GM12878 (cell line): ENCODE results near the gene TBCK. TPM values are rescaled to one million over a fixed set of nuclear protein-coding genes. Genes with fewer than 3 reads are reported as not detected.

Experiments used
- ATAC-seq: fragments of 200-7000 bp; cut with Tn5 transposase; 3 replicates; pipeline ENCODE4 v1.9.1; 2020; ENCODE audit warnings: mild to moderate bottlenecking, moderate library complexity
- BruUV-seq: library from RNA; stranded (reverse); fragments of 400-500 nt; replicated peaks from 2 replicates; lab custom pipeline; 2021; lab: Mats Ljungman, UMichigan
- CTCF ChIA-PET: fragments of 300-600 bp; sonication (Branson Sonifier 250); formaldehyde crosslinking; extraction: SDS; loops from one replicate; lab custom pipeline; 2021; ENCODE audit warnings: inconsistent platforms; lab: Yijun Ruan, JAX
- POLR2A ChIA-PET: fragments of 350-600 bp; formaldehyde crosslinking; extraction: SDS; loops from one replicate; lab custom pipeline; 2021; ENCODE audit warnings: inconsistent platforms; lab: Charles Lee
- RAD21 ChIA-PET: fragments of 300-600 bp; sonication (Branson Sonifier 250); formaldehyde crosslinking; loops from one replicate; lab custom pipeline; 2023; ENCODE audit warnings: antibody characterized with exemption; ENCODE audit not compliant: unreplicated experiment; lab: Charles Lee
- SMC1A ChIA-PET: fragments of 300-600 bp; sonication (Branson Sonifier 250); formaldehyde crosslinking; loops from one replicate; lab custom pipeline; 2023; ENCODE audit not compliant: unreplicated experiment, uncharacterized antibody; lab: Charles Lee
- DNase-seq: peaks from one replicate; pipeline ENCODE4 v3.0.0-alpha.2; 2011; ENCODE audit warnings: low read depth, low spot score
- FAIRE-seq: peaks from 3 replicates; lab custom pipeline; 2011; peaks lifted over from hg19 to GRCh38; lab: Jason Lieb, UNC
- H2AFZ ChIP-seq: 2 replicates; pipeline ENCODE4 v1.6.0; 2011; ENCODE audit warnings: low read depth, low read length, control low read depth; ENCODE audit not compliant: control insufficient read depth
- H3K27ac ChIP-seq: 2 replicates; pipeline ENCODE4 v1.5.1; 2011; ENCODE audit warnings: control low read depth; ENCODE audit not compliant: control insufficient read depth, insufficient read depth
- H3K27me3 ChIP-seq, 2 experiments: replicated peaks in 1 of 2; 2 replicates each; pipeline versions ENCODE4 v1.6.0 to v1.6.1; 2011; ENCODE audit warnings: low read length in 1 of 2; ENCODE audit not compliant: control insufficient read depth in 2 of 2, insufficient read depth in 2 of 2
- H3K36me3 ChIP-seq, 2 experiments: 2 replicates each; pipeline ENCODE4 v1.5.1; 2011; ENCODE audit warnings: low read length in 1 of 2; ENCODE audit not compliant: control insufficient read depth in 2 of 2, insufficient read depth in 2 of 2
- H3K4me1 ChIP-seq: 2 replicates; pipeline ENCODE4 v1.6.1; 2011; ENCODE audit warnings: mild to moderate bottlenecking, low read length, moderate library complexity, mixed read lengths; ENCODE audit not compliant: control insufficient read depth, insufficient read depth
- H3K4me2 ChIP-seq: 2 replicates; pipeline ENCODE4 v1.6.0; 2011; ENCODE audit warnings: control low read depth; ENCODE audit not compliant: control insufficient read depth, insufficient read depth
- H3K4me3 ChIP-seq: fragments of 200-600 bp; sonication (generic); 2 replicates; pipeline ENCODE4 v1.5.1; 2016
- H3K79me2 ChIP-seq: 2 replicates; pipeline ENCODE4 v1.6.0; 2011; ENCODE audit warnings: low read length; ENCODE audit not compliant: control insufficient read depth, insufficient read depth
- H3K9ac ChIP-seq: 2 replicates; pipeline ENCODE4 v1.8.0; 2011; ENCODE audit warnings: low read length, control low read depth, mixed read lengths; ENCODE audit not compliant: control insufficient read depth, insufficient read depth
- H3K9me3 ChIP-seq: replicated peaks from 3 replicates; pipeline ENCODE4 v1.5.1; 2011; ENCODE audit warnings: mild to moderate bottlenecking, low read length; ENCODE audit not compliant: control insufficient read depth, insufficient read depth
- H4K20me1 ChIP-seq: 2 replicates; pipeline ENCODE4 v1.6.0; 2011; ENCODE audit not compliant: control insufficient read depth, insufficient read depth
- BACH1 ChIP-seq: fragments of 450-650 bp; IDR thresholded peaks from 2 replicates; pipeline ENCODE4 v1.6.1; 2017; ENCODE audit warnings: mild to moderate bottlenecking, borderline replicate concordance
- JUNB ChIP-seq: IDR thresholded peaks from 2 replicates; pipeline ENCODE4 v1.6.1; 2016; ENCODE audit warnings: antibody characterized with exemption, mild to moderate bottlenecking
- MYC ChIP-seq: IDR thresholded peaks from 2 replicates; pipeline ENCODE4 v1.6.1; 2011; ENCODE audit warnings: mild to moderate bottlenecking, low read length, moderate library complexity, inconsistent platforms; ENCODE audit not compliant: insufficient read depth, insufficient replicate concordance, insufficient read length, severe bottlenecking
- NRF1 ChIP-seq: conservative IDR thresholded peaks from 2 replicates; pipeline ENCODE4 v1.6.1; 2011; ENCODE audit warnings: mild to moderate bottlenecking, low read depth, low read length, improper control_type of control experiment
- POLR2AphosphoS2 ChIP-seq: IDR thresholded peaks from 2 replicates; pipeline ENCODE4 v1.6.1; 2011; ENCODE audit warnings: low read depth, mild to moderate bottlenecking, low read length, improper control_type of control experiment, moderate library complexity
- RAD21 ChIP-seq: IDR thresholded peaks from 2 replicates; pipeline ENCODE4 v1.6.1; 2011; ENCODE audit warnings: mild to moderate bottlenecking, low read depth, low read length, moderate library complexity; ENCODE audit not compliant: insufficient read depth
- RUNX3 ChIP-seq: IDR thresholded peaks from 2 replicates; pipeline ENCODE4 v1.6.1; 2012; ENCODE audit warnings: low read length, inconsistent platforms
- SIN3A ChIP-seq: IDR thresholded peaks from 2 replicates; pipeline ENCODE4 v1.6.1; 2012; ENCODE audit warnings: low read depth, low read length, improper control_type of control experiment
- SMAD1 ChIP-seq: fragments of 450-650 bp; IDR thresholded peaks from 2 replicates; pipeline ENCODE4 v1.6.1; 2018; ENCODE audit warnings: mild to moderate bottlenecking, low read depth; ENCODE audit not compliant: partially characterized antibody
- in situ Hi-C: fragments of 300-500 bp; cut with MboI; formaldehyde crosslinking; loops from 9 replicates; pipeline ENCODE4 v1.14.3; 2018; ENCODE audit warnings: mixed read lengths
- intact Hi-C: fragments of 100-400 bp; cut with micrococcal nuclease; formaldehyde crosslinking; loops from one replicate; pipeline ENCODE4 v1.14.2; 2022; ENCODE audit not compliant: unreplicated experiment
- polyA plus RNA-seq, 11 experiments: library from polyadenylated mRNA; depleted of rRNA in 4 of 11; unstranded in 6 of 11; stranded (reverse) in 5 of 11; fragments of >200 nt; fragmentation: Nextera tagmentation in 4 of 11; fragmentation: Illumina TruSeq in 1 of 11; extraction: Ambion mirVana in 4 of 11; extraction: Trizol in 1 of 11; gene quantifications; 1 replicate in 1 of 11; 2 replicates in 10 of 11; pipeline versions ENCODE4 v1.2.1 to v1.2.3, GENCODE V29; 2011 to 2016; ENCODE audit warnings: inconsistent platforms in 2 of 11, missing spikeins in 2 of 11, low read depth in 1 of 11
- total RNA-seq, 4 experiments: library from RNA; depleted of rRNA in 3 of 4; stranded (reverse); fragments of >200 nt in 3 of 4; fragmentation: Illumina TruSeq in 1 of 4; extraction: Trizol in 1 of 4; gene quantifications; 2 replicates each; pipeline versions ENCODE4 v1.2.1 to v1.2.3, GENCODE V29; 2013 to 2021
- TF ChIP-seq, protein P1 (sequence below): fragments of 450-650 bp; formaldehyde crosslinking; IDR thresholded peaks from 2 replicates; pipeline ENCODE4 v1.4.0; 2022; ENCODE audit warnings: mild to moderate bottlenecking, moderate library complexity

Gene TBCK
- total and polyA plus RNA-seq, 10 of the 15 experiments (the other 5 are each of a cell fraction or from before 2014, with no cell fraction given): 4.1 to 30.3 (median 20.2) TPM

GRCh38 chr4:106136777-106137331, 179.2 kb downstream of the TBCK start:
- RAD21 ChIA-PET: no interaction called here
- no peaks in the 10 kb centered on the region for H4K20me1 ChIP-seq
- CTCF ChIA-PET: no interaction called here
- no peaks in the 10 kb centered on the region for H3K27me3 ChIP-seq
- no peak overlapping the region for H3K9ac ChIP-seq
- in situ Hi-C loops (no loop called here), intact Hi-C loops (no loop called here)
- TF ChIP-seq MYC: no peak
- no peak for TF ChIP-seq RUNX3
- no peak for TF ChIP-seq POLR2AphosphoS2
- no peak for TF ChIP-seq NRF1
- TF ChIP-seq BACH1: no peak
- no peak for TF ChIP-seq SIN3A
- no peak for TF ChIP-seq SMAD1
- no peak for TF ChIP-seq RAD21
- TF ChIP-seq, protein P1, sequence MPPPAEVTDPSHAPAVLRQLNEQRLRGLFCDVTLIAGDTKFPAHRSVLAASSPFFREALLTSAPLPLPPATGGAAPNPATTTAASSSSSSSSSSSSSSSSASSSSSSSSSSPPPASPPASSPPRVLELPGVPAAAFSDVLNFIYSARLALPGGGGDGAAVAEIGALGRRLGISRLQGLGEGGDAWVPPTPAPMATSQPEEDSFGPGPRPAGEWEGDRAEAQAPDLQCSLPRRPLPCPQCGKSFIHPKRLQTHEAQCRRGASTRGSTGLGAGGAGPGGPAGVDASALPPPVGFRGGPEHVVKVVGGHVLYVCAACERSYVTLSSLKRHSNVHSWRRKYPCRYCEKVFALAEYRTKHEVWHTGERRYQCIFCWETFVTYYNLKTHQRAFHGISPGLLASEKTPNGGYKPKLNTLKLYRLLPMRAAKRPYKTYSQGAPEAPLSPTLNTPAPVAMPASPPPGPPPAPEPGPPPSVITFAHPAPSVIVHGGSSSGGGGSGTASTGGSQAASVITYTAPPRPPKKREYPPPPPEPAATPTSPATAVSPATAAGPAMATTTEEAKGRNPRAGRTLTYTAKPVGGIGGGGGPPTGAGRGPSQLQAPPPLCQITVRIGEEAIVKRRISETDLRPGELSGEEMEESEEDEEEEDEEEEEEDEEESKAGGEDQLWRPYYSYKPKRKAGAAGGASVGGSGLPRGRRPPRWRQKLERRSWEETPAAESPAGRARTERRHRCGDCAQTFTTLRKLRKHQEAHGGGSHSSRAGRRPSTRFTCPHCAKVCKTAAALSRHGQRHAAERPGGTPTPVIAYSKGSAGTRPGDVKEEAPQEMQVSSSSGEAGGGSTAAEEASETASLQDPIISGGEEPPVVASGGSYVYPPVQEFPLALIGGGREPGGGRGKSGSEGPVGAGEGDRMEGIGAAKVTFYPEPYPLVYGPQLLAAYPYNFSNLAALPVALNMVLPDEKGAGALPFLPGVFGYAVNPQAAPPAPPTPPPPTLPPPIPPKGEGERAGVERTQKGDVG: no peak
- TF ChIP-seq JUNB: no peak
- H3K4me2 ChIP-seq: no peak overlapping the region
- no peak overlapping the region for H3K4me3 ChIP-seq
- no peak overlapping the region for H2AFZ ChIP-seq
- no peak overlapping the region for H3K27ac ChIP-seq
- no peak for FAIRE-seq
- H3K9me3 ChIP-seq: peaks cover 3% of the 10 kb centered on the region; the same call in 1 of the 3 replicates
- SMC1A ChIA-PET: no interaction called here
- H3K4me1 ChIP-seq: no peaks in the 10 kb centered on the region
- no peaks in the 10 kb centered on the region for H3K79me2 ChIP-seq
- H3K36me3 ChIP-seq: no peaks in the 10 kb centered on the region
- no peak for DNase-seq
- POLR2A ChIA-PET: no interaction called here
- no TSS peak for BruUV-seq
- no peak for ATAC-seq
